Ovary (tissue), 3 donors: ENCODE results near the gene DENND5B.

ENCODE experiments used
- CTCF ChIP-seq, 3 donors: fragments of 450-650 bp in 2 of 3; fragments of 200-600 bp in 1 of 3; IDR thresholded peaks; one replicate each; pipeline versions ENCODE4 v1.5.1 to v1.8.0; 2016 to 2022; ENCODE audit warnings: antibody characterized with exemption in 3 of 3, mild to moderate bottlenecking in 1 of 3
- EP300 ChIP-seq: sonication (generic); formaldehyde crosslinking; IDR thresholded peaks from one replicate; pipeline ENCODE4 v1.6.1; 2017; ENCODE audit warnings: antibody characterized with exemption
- POLR2A ChIP-seq: fragments of 450-650 bp; IDR thresholded peaks from one replicate; pipeline ENCODE4 v1.6.1; 2017; ENCODE audit warnings: antibody characterized with exemption, mild to moderate bottlenecking, moderate library complexity
- donor health status: DM: no; HTN: no; CAD: no.

- TF ChIP-seq CTCF (IDR thresholded peaks at IDR 0.05) (no peak), POLR2A (no peak), EP300 (no peak)
These were observed 62.8 kb downstream of the DENND5B start for GRCh38 chr12:31528095-31528494.
